ENCODE results near the gene ZNF469. TPM values are rescaled to one million over a fixed set of nuclear protein-coding genes. Genes with fewer than 3 reads are reported as not detected.

Gene ZNF469
- total RNA-seq, 4 donors from 2014 or later = 0.03 to 0.16 (median 0.07) TPM

- in situ Hi-C loops (cut with MboI; ENCODE audit: low sequenced_read_pairs in 4 of 4) (no loop called here), intact Hi-C loops (cut with DNase I; ENCODE audit: low total_unique reads) (no loop called here)
- Histone ChIP-seq H3K9me3 (no peaks in the 10 kb centered on the region), H3K27ac (no peak overlapping the region), H3K4me1 (peaks cover 0 to 6% of the 10 kb centered on the region in 2 donors), H3K4me3 (no peak overlapping the region), H3K27me3 (no peaks in the 10 kb centered on the region), H3K36me3 (no peaks in the 10 kb centered on the region)
- no peak for TF ChIP-seq CTCF (IDR thresholded peaks at IDR 0.05 in 4 of 5, conservative IDR thresholded peaks at IDR 0.05 in 1 of 5)
- ATAC-seq (no peak), DNase-seq (no peak)
Measured at GRCh38 chr16:88378836-88379693, 3.7 kb upstream of the ZNF469 start.

GRCh38 chr16:88379694-88380040 is 3.1 kb upstream of the ZNF469 start:
- no peak for ATAC-seq
- intact Hi-C loops (cut with DNase I; ENCODE audit: low total_unique reads) = loop anchor here (5.0 kb wide), 1 partner anchor 72 kb away; no protein-coding TSS in a partner anchor
- in situ Hi-C loops (cut with MboI; ENCODE audit: low sequenced_read_pairs in 4 of 4) = no loop called here

GRCh38 chr16:88380099-88380498 is 2.7 kb upstream of the ZNF469 start:
- no peaks in the 10 kb centered on the region for H3K27me3 ChIP-seq
- no peaks in the 10 kb centered on the region for H3K36me3 ChIP-seq
- no peak overlapping the region for H3K4me3 ChIP-seq
- no peak overlapping the region for H3K27ac ChIP-seq
- TF ChIP-seq CTCF (IDR thresholded peaks at IDR 0.05 in 4 of 5, conservative IDR thresholded peaks at IDR 0.05 in 1 of 5) (no peak), POLR2A (IDR thresholded peaks at IDR 0.05) (no peak)
- H3K4me1 ChIP-seq = peaks cover 0 to 11% of the 10 kb centered on the region in 2 donors
- intact Hi-C loops (cut with DNase I; ENCODE audit: low total_unique reads) (loop anchor here (5.0 kb wide), 1 partner anchor 73 kb away; no protein-coding TSS in a partner anchor), in situ Hi-C loops (cut with MboI; ENCODE audit: low sequenced_read_pairs in 4 of 4) (no loop called here)
- DNase-seq (no peak), ATAC-seq (no peak)
- H3K9me3 ChIP-seq = no peaks in the 10 kb centered on the region

More at GRCh38 chr16:88379694-88380040, 3.1 kb upstream of the ZNF469 start:
- Histone ChIP-seq H3K4me1 (peaks cover 0 to 11% of the 10 kb centered on the region in 2 donors), H3K9me3 (no peaks in the 10 kb centered on the region), H3K4me3 (no peak overlapping the region), H3K36me3 (no peaks in the 10 kb centered on the region), H3K27me3 (no peaks in the 10 kb centered on the region), H3K27ac (no peak overlapping the region)
- DNase-seq = no peak
- TF ChIP-seq POLR2A (IDR thresholded peaks at IDR 0.05) (no peak), CTCF (IDR thresholded peaks at IDR 0.05 in 4 of 5, conservative IDR thresholded peaks at IDR 0.05 in 1 of 5) (no peak)

GRCh38 chr16:88380619-88381018 is 2.1 kb upstream of the ZNF469 start:
- DNase-seq = no peak
- Histone ChIP-seq H3K27me3 (no peaks in the 10 kb centered on the region), H3K36me3 (no peaks in the 10 kb centered on the region), H3K4me1 (peaks cover 0 to 11% of the 10 kb centered on the region in 2 donors), H3K9me3 (no peaks in the 10 kb centered on the region), H3K27ac (no peak overlapping the region), H3K4me3 (no peak overlapping the region)
- ATAC-seq = no peak
- intact Hi-C loops (cut with DNase I; ENCODE audit: low total_unique reads) (loop anchor here (5.0 kb wide), 1 partner anchor 73 kb away; no protein-coding TSS in a partner anchor), in situ Hi-C loops (cut with MboI; ENCODE audit: low sequenced_read_pairs in 4 of 4) (no loop called here)
- TF ChIP-seq CTCF (IDR thresholded peaks at IDR 0.05 in 4 of 5, conservative IDR thresholded peaks at IDR 0.05 in 1 of 5) = no peak
- no peak for TF ChIP-seq POLR2A (IDR thresholded peaks at IDR 0.05)
